Muscle layer of duodenum (tissue), 2 donors: ENCODE results near the gene CD2.
A peak's percentile ranks its signal among the peaks of the same experiment; 100 is the strongest.

Experiments used
- H3K27ac ChIP-seq: one replicate; pipeline ENCODE4 v1.7.0; 2013; ENCODE audit warnings: mild to moderate bottlenecking, low read length
- H3K27me3 ChIP-seq: one replicate; pipeline ENCODE4 v1.7.0; 2013; ENCODE audit warnings: low read depth, mild to moderate bottlenecking, control low read depth, low read length
- H3K36me3 ChIP-seq, 2 donors: one replicate each; pipeline ENCODE4 v1.7.0; 2013; ENCODE audit warnings: low read length in 2 of 2, control low read depth in 1 of 2, mild to moderate bottlenecking in 1 of 2; ENCODE audit not compliant: insufficient read depth in 2 of 2, control insufficient read depth in 1 of 2
- H3K4me1 ChIP-seq, 2 donors: one replicate each; pipeline ENCODE4 v1.7.0; 2013; ENCODE audit warnings: low read length in 2 of 2, mild to moderate bottlenecking in 2 of 2, control low read depth in 1 of 2, moderate library complexity in 1 of 2; ENCODE audit not compliant: insufficient read depth in 2 of 2, control insufficient read depth in 1 of 2
- H3K4me3 ChIP-seq, 2 donors: one replicate each; pipeline ENCODE4 v1.7.0; 2013; ENCODE audit warnings: low read length in 2 of 2, low read depth in 1 of 2, mild to moderate bottlenecking in 1 of 2
- H3K9me3 ChIP-seq, 2 donors: one replicate each; pipeline ENCODE4 v1.7.0; 2013; ENCODE audit warnings: low read length in 2 of 2, control low read depth in 1 of 2, mild to moderate bottlenecking in 1 of 2; ENCODE audit not compliant: control insufficient read depth in 1 of 2
- donor health status: healthy.

CD2 gene

DNA sequence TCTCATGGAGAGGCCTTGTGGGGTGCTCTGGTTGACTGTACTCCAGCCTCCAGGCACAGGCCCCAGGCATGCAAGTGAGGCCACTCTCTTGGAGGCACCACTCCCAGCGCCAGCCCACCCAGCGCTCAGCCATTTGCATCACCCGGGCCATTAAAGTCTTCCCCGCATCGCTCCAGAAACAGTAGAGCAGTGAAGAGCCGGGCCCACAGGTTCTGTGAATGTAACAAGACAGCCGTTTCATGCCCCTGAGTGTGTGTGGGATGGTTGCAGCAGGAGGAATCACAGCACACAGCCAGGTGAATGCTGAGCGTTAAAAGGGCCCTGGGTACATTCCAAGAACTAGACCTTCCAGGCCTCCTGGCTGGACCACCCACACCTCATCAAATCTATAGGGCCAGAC, 19.0 kb upstream of the CD2 start:
- Histone ChIP-seq H3K27ac (no peak overlapping the region), H3K4me3 (no peak overlapping the region), H3K4me1 (no peaks in the 10 kb centered on the region), H3K9me3 (no peaks in the 10 kb centered on the region), H3K36me3 (no peaks in the 10 kb centered on the region), H3K27me3 (no peaks in the 10 kb centered on the region)

DNA sequence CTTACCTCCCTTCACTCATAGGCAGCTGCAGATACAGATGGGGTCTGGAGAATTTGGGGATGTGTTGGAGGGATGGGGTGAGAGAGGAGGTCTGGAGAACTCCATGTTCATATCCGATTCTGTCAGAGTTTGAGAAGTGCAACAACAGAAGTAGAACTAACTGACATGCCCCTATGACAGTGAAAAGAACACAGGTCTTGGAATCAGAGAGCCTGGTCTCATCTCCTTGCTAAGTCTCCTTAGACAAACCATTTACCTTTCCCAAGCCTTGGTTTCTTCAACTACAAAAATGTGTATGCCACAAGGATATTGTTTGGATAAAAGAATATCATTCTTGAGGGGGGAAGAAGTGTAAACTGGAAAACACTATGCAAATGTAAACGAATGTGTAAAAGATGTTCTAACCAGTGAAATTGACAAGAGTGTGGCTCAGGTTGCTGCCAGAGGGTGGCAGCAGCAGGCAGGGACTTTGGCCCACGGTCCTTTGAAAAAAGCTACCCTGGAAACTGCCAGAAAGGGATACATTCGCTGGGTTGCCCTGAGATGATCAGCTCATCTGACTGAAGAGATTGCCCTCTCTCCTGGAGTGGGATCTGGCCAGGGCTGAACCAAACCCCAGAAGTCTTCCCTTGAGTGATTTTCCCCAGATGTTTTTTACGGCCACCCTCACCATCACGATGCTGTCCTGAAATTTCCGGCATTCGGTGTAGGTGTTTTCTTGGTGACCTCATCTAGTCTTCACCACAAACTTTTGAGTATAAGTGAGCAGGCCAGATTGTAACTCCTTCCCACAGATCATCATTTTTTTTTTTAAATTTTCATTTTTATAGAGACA, 17.0 kb upstream of the CD2 start:
- Histone ChIP-seq H3K4me1 (no peaks in the 10 kb centered on the region), H3K9me3 (no peaks in the 10 kb centered on the region), H3K4me3 (no peak overlapping the region), H3K27me3 (no peaks in the 10 kb centered on the region), H3K36me3 (no peaks in the 10 kb centered on the region), H3K27ac (no peak overlapping the region)

DNA sequence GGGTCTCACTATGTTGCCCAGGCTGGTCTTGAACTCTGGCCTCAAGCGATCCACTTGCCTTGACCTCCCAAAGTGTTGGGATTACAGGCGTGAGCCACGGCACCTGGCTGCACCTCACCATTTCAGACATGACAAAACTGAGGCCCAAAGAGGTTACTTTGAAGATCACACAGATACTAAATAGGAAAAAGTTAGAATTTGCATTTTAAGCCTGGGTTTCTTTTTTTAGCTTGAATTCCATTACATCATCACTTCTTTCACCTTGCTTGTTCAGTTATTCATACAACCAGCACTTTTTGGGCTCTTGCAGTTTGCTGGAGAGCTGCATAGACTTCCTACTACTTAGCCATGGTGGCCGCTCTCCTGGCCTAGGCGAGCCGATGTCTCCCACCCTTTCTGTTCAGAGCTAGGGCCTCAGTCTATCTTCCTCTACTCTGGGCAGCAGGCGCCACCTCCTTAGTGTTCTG, 16.3 kb upstream of the CD2 start:
- H3K36me3 ChIP-seq: no peaks in the 10 kb centered on the region
- H3K4me3 ChIP-seq: no peak overlapping the region
- no peaks in the 10 kb centered on the region for H3K4me1 ChIP-seq
- no peak overlapping the region for H3K27ac ChIP-seq
- H3K9me3 ChIP-seq: peaks cover under 1 to 3% of the 10 kb centered on the region in 2 donors
- H3K27me3 ChIP-seq: no peaks in the 10 kb centered on the region

DNA sequence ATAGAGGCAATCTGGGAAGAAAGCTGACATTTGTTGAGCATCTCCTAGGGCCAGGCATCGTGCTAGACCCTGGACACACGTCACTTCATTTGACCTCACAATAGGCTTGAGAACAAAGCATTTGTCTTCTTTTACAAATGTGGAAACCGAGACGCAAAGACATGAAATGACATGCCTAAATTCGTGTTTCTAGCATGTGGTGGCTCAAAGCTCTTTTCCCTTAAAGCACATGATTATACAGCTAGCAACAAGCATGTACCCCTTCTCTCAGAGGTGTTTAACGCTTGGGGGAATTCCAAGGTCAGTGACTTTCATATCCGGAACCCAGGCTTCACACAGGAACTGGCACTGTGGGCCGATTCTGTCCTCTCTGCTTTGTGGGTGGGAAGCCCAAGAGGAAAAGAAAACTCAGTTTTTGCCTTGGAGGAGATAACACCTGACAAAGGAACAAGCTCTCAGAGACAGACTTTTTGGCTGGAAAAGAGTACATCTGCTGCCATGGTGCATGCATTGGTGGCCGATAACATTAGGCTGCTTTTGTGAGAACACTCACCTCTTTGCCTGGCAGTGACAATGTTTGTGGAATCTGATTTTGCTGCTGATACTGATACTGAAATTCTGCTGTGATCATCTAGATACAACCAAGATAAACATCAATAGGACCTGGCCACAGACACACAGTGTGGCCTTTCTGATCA, 15.4 kb upstream of the CD2 start:
- no peak overlapping the region for H3K27ac ChIP-seq
- H3K27me3 ChIP-seq: no peaks in the 10 kb centered on the region
- no peak overlapping the region for H3K4me3 ChIP-seq
- no peaks in the 10 kb centered on the region for H3K4me1 ChIP-seq
- H3K9me3 ChIP-seq: peaks cover 10 to 12% of the 10 kb centered on the region in 2 donors
- no peaks in the 10 kb centered on the region for H3K36me3 ChIP-seq

DNA sequence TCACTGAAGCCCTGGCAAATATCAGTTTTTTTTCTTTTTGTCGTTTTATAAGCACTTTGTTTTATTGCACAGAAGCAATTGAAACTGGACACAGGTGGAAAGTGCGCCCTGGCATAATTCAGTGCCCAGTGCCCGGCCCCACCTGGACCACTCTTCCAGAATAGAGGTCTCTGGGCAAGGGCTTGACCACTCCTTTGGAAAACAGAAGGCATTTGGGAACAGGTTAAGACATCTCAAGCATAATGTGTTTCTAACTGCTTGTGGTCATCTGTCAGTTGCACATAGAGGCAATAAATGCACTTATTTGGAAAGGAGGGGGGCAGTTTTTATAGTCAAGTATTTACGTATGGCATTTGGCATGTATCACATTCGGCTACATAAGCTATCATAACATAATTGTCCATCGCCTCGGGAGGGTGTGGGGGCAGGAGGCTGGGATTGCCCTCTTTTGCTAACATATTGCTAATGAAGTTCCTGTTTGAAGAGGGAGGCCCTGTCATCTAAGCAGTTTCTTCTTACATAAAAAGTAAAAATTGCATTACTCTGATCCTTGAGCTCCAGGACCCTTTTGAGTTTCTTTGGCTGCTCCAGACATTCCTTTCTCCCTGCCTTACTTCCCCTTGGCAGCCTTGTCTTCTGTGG, 14.7 kb upstream of the CD2 start:
- no peak overlapping the region for H3K4me3 ChIP-seq
- no peak overlapping the region for H3K27ac ChIP-seq
- peaks cover 17 to 18% of the 10 kb centered on the region in 2 donors for H3K9me3 ChIP-seq
- no peaks in the 10 kb centered on the region for H3K4me1 ChIP-seq
- no peaks in the 10 kb centered on the region for H3K27me3 ChIP-seq
- no peaks in the 10 kb centered on the region for H3K36me3 ChIP-seq

DNA sequence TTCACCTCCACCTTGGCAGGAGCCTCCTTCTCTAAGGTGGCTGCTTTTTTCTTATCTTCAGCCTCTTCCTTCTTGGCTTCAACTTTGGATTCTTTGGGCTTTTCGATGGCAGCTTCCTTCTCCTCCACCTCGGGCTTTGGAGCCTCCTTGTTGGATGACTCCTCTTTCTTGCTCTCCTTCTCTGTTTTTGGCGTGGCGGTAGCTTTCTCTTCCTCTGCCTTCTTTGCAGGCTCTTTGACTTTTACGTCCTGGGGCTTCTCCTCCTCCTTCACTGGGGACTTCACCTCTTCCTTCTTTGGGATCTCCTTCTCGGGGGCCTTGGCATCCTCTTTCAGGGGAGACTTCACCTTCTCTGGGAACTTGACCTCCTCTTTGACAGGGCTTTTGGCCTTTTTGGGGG, 13.9 kb upstream of the CD2 start:
- H3K4me3 ChIP-seq: no peak overlapping the region
- no peaks in the 10 kb centered on the region for H3K36me3 ChIP-seq
- no peak overlapping the region for H3K27ac ChIP-seq
- H3K9me3 ChIP-seq: peaks cover 19 to 25% of the 10 kb centered on the region in 2 donors
- H3K4me1 ChIP-seq: no peaks in the 10 kb centered on the region
- H3K27me3 ChIP-seq: no peaks in the 10 kb centered on the region

DNA sequence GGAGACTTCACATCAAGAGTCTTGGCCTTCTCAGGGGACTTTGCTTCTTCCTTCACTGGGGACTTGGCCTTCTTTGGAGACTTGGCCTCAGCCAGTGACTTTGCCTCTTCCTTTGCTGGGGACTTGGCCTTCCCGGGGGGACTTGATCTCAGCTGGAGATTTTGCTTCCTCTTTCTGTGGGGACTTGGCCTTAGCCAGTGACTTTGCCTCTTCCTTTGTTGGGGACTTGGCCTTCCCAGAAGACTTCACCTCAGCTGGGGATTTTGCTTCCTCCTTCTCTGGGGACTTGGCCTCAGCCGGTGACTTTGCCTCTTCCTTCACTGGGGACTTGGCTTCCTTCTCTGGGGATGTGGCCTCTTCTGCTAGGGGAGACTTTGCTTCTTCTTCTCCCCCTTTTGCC, 13.5 kb upstream of the CD2 start:
- no peak overlapping the region for H3K27ac ChIP-seq
- no peak overlapping the region for H3K4me3 ChIP-seq
- H3K9me3 ChIP-seq: peaks cover 21 to 25% of the 10 kb centered on the region in 2 donors
- H3K36me3 ChIP-seq: no peaks in the 10 kb centered on the region
- no peaks in the 10 kb centered on the region for H3K4me1 ChIP-seq
- H3K27me3 ChIP-seq: no peaks in the 10 kb centered on the region

DNA sequence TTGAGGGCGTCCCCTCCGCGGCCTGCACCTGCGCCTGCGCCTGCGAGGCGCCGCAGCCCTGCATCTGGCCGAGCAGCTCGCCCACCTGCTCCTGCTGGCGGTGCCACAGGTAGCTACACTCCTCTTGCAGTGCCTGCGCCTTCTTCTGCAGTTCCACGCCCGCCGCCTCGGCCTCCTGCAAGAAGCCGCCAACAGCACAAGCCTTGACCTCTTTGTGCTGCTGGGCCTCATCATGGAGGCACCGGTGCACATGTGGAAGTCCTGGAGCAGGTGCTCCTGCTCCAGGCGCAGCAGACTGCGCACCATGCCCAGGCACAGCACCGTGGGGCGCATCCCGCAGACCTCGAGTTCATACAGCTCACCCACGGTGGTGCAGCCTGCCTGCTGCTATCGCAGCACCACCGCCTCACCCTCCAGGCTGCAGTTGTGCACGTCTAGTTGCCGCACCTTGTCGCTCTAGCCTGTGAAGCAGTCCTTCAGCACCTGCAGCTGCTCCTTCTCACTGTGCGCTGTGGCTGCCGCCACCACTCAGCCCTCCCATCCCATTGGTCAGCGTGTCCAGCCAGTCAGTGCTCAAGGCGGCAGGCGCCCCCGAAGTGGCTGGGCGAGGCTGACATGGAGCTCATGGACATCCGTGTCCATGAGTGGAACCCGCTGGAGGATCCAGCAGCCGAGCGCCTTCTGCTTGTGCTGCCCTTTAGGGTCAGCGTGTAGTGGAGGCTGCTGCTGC, 12.2 kb upstream of the CD2 start:
- H3K4me3 ChIP-seq: no peak overlapping the region
- no peaks in the 10 kb centered on the region for H3K36me3 ChIP-seq
- no peaks in the 10 kb centered on the region for H3K27me3 ChIP-seq
- H3K4me1 ChIP-seq: no peaks in the 10 kb centered on the region
- H3K27ac ChIP-seq: no peak overlapping the region
- peaks cover 25 to 26% of the 10 kb centered on the region in 2 donors for H3K9me3 ChIP-seq

DNA sequence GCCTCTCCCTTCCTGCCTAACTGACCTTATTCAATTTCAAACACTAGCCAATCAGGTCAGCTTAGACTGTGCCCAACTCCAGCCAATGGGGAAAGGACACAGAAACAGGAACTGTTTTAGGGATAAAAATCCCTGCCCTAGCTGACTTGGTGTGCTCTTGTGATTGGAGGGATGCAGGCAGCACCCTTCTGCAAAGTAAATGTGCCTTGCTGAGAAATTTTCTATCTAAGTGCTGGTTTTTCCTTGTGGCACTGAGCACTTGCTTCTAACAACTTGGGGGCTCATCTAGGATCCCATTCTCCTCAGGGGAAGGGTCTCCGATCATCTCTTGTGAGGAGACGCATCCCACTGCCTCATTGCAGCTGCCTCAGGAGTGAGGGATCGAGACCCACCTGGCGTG, 10.7 kb upstream of the CD2 start:
- H3K27ac ChIP-seq: no peak overlapping the region
- H3K4me3 ChIP-seq: peak overlapping the region in 1 of 2 donors; percentile 42
- H3K4me1 ChIP-seq: no peaks in the 10 kb centered on the region
- no peaks in the 10 kb centered on the region for H3K27me3 ChIP-seq
- no peaks in the 10 kb centered on the region for H3K36me3 ChIP-seq
- peaks cover 39% of the 10 kb centered on the region in 2 donors for H3K9me3 ChIP-seq

DNA sequence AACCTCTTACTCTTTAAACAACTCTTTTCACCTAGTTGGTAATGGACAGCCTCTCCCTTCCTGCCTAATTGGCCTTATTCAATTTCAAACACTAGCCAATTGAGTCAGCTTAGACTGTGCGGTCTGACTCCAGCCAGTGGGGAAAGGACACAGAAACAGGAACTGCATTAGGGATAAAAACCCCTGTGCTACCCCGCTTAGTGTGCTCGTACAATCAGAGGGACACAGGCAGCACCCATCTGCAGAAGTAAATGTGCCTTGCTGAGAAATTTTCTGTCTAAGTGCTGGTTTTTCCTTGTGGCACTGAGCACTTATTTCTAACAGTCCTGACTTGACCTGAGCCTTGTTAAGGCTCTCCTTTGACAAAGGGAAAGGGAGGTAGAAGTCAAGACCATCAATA, 6.0 kb upstream of the CD2 start:
- Histone ChIP-seq H3K27ac (no peak overlapping the region), H3K27me3 (no peaks in the 10 kb centered on the region), H3K4me3 (peak overlapping the region in 1 of 2 donors; percentile 7), H3K4me1 (no peaks in the 10 kb centered on the region), H3K9me3 (peaks cover 40 to 46% of the 10 kb centered on the region in 2 donors), H3K36me3 (no peaks in the 10 kb centered on the region)

DNA sequence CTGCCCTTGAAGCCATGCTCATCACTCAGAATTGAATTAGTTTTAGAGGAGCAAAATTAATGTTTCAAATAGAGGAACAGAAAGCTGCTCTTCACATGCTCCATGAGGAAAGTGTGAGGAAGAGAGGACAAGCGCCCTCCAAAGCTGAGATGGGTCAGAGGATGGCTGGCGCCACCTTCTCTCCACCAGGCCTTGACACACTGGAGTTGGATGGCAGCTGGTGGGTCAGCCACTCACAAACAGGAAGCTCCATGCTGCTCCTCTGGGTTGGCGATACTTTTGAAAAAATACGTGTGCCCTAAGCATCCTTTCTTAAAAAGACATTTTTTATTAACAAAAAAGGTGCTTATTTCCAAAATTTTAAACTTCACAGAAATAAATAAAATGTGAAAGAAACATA, 3.1 kb upstream of the CD2 start:
- Histone ChIP-seq H3K9me3 (peaks cover 24 to 27% of the 10 kb centered on the region in 2 donors), H3K4me1 (no peaks in the 10 kb centered on the region), H3K4me3 (no peak overlapping the region), H3K36me3 (no peaks in the 10 kb centered on the region), H3K27me3 (no peaks in the 10 kb centered on the region), H3K27ac (no peak overlapping the region)
